Bronchial epithelial cell (primary cell): ENCODE measurements around the gene INPP5B. TPM values are rescaled to one million over a fixed set of nuclear protein-coding genes. Genes with fewer than 3 reads are reported as not detected.
"Not testable (repeated sequence)": the region's sequence is repeated elsewhere in the genome, so short reads cannot be mapped to it uniquely, and the experiment has no call there.

Experiments
- DNase-seq: peaks from one replicate; pipeline ENCODE4 v3.0.0-alpha.2; 2010; ENCODE audit warnings: low read depth
- FAIRE-seq: peaks from 2 replicates; lab custom pipeline; 2011; peaks lifted over from hg19 to GRCh38; lab: Jason Lieb, UNC
- H3K27me3 ChIP-seq: 2 replicates; pipeline ENCODE4 v1.5.1; 2011; ENCODE audit warnings: low read length; ENCODE audit not compliant: control insufficient read depth, insufficient read depth
- H3K36me3 ChIP-seq: 2 replicates; pipeline ENCODE4 v1.5.1; 2011; ENCODE audit warnings: low read length; ENCODE audit not compliant: control insufficient read depth, insufficient read depth
- H3K4me3 ChIP-seq: 2 replicates; pipeline ENCODE4 v1.5.1; 2011; ENCODE audit warnings: mild to moderate bottlenecking, low read depth, low read length, control low read depth
- total RNA-seq: library from RNA; depleted of rRNA; stranded (reverse); fragments of >200 nt; gene quantifications from 2 replicates; pipeline ENCODE4 v1.2.1, GENCODE V29; 2014
- TF ChIP-seq, protein P1 (sequence below): IDR thresholded peaks from 2 replicates; pipeline ENCODE4 v1.5.1; 2011; ENCODE audit warnings: mild to moderate bottlenecking, moderate library complexity, low read length, control low read depth, inconsistent platforms; ENCODE audit not compliant: insufficient read depth, severe bottlenecking

The INPP5B gene
- total RNA-seq, 1 donor from 2014 or later, result 8.4 TPM

DNA sequence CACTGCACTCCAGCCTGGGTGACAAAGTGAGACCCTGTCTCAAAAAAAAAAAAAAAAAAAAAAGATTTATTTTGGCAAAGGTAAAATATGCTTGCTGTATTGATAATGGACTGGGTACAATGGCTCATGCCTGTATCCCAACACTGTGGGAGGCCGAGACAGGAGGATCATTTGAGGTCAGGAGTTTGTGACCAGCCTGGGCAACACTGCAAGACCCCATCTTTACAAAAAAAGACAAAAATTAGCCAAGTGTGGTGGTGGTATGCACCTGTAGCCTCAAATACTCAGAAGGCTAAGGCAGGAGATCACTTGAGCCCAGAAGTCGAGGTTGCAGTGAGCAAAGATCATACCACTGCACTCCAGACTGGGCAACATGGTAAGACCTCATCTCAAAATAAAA lies 36.7 kb upstream of the INPP5B start:
- no peak overlapping the region for H3K4me3 ChIP-seq
- DNase-seq (no peak), FAIRE-seq (no peak)
- H3K27me3 ChIP-seq, result no peaks in the 10 kb centered on the region
- TF ChIP-seq, protein P1, sequence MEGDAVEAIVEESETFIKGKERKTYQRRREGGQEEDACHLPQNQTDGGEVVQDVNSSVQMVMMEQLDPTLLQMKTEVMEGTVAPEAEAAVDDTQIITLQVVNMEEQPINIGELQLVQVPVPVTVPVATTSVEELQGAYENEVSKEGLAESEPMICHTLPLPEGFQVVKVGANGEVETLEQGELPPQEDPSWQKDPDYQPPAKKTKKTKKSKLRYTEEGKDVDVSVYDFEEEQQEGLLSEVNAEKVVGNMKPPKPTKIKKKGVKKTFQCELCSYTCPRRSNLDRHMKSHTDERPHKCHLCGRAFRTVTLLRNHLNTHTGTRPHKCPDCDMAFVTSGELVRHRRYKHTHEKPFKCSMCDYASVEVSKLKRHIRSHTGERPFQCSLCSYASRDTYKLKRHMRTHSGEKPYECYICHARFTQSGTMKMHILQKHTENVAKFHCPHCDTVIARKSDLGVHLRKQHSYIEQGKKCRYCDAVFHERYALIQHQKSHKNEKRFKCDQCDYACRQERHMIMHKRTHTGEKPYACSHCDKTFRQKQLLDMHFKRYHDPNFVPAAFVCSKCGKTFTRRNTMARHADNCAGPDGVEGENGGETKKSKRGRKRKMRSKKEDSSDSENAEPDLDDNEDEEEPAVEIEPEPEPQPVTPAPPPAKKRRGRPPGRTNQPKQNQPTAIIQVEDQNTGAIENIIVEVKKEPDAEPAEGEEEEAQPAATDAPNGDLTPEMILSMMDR, result no peak
- H3K36me3 ChIP-seq, result peaks cover 29% of the 10 kb centered on the region

DNA sequence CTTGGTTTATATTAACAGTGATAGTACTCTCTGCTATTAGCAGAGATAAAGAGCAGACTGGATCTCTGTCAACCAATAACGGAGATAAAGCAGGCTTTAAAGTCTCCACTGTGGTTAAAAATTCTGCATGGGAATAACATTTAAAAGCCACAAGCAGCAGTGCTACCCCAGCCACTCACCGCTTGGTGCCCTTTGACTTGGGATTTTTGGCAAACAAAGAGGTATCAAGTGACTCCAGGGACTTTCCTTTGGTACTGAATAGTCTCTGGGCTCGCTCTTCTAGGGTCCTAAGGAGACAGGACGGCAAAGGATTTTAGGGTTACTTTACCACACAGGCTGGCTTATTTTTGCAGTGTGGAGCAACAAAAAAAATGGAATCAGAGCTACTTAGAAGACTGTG lies 31.7 kb upstream of the INPP5B start:
- FAIRE-seq (no peak), DNase-seq (no peak)
- Histone ChIP-seq H3K36me3 (peaks cover 20% of the 10 kb centered on the region), H3K4me3 (no peak overlapping the region), H3K27me3 (no peaks in the 10 kb centered on the region)
- TF ChIP-seq, protein P1, result no peak

DNA sequence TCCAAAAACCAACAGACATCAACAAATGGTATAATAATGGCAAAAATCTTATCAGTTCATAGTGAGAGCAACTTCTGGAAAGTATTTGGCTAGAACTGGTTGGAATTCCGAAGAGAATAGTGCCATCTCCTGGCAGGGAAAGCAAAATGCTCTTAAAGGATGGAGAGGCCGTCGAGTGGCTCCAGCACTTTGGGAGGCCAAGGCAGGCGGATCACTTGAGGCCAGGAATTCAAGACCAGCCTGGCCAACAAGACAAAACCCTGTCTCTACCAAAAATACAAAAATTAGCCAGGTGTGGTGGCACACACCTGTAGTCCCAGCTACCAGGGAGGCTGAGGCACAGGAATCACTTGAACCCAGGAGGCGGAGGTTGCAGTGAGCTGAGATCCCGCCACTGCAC lies 28.2 kb upstream of the INPP5B start:
- H3K36me3 ChIP-seq, result peaks cover 16% of the 10 kb centered on the region
- not testable (repeated sequence) for H3K27me3 ChIP-seq, H3K4me3 ChIP-seq, FAIRE-seq
- DNase-seq, result peak; percentile 50
- TF ChIP-seq, protein P1, result peak; percentile 58

DNA sequence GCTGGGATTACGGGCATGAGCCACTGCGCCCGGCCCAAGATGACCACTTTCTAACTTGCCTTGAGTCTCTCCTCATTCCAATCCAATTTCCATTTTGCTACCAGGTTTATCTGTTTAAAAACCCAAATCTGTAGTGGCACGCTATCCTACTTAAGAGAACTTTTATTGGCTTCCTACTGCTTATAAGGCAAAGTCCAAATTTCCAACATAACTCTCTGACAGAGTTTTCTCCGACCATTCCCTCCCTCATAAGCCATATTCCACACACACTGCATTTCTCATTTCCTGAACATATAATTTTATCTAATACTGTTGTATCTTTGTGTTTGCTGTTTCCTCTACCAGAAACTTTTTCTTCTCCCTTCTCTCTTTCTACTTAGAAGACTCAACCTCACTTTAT lies 27.7 kb upstream of the INPP5B start:
- FAIRE-seq (no peak), DNase-seq (no peak)
- TF ChIP-seq, protein P1, result no peak
- peaks cover 13% of the 10 kb centered on the region for H3K36me3 ChIP-seq
- H3K27me3 ChIP-seq, result no peaks in the 10 kb centered on the region
- no peak overlapping the region for H3K4me3 ChIP-seq

DNA sequence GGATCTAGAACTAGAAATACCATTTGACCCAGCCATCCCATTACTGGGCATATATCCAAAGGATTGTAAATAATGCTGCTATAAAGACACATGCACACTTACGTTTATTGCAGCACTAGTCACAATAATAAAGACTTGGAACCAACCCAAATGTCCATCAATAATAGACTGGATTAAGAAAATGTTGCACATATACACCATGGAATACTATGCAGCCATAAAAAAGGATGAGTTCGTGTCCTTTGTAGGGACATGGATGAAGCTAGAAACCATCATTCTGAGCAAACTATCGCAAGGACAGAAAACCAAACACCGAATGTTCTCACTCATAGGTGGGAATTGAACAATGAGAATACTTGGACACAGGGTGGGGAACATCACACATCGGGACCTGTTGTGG lies 26.8 kb upstream of the INPP5B start:
- DNase-seq, H3K27me3 ChIP-seq, FAIRE-seq, H3K4me3 ChIP-seq: not testable (repeated sequence)
- H3K36me3 ChIP-seq, result peaks cover 13% of the 10 kb centered on the region

DNA sequence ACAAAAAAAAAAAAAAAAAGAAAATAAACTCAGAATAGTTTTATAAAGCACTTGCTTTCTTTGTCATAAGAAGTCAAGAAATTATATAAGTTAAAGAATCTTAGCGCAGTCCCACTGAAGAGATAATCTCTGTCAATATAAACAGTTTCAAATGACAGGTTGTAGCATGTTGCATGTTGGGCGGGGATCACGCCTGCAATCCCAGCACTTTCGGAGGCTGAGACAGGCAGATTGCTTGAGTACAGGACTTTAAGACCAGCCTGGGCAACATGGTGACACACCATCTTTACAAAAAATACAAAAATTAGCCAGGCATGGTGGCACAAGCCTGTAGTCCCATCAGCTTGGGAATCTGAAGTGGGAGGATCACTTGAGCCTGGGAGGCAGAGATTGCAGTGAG lies 18.4 kb upstream of the INPP5B start:
- FAIRE-seq, result no peak
- peaks cover 8% of the 10 kb centered on the region for H3K36me3 ChIP-seq
- TF ChIP-seq, protein P1, result no peak

DNA sequence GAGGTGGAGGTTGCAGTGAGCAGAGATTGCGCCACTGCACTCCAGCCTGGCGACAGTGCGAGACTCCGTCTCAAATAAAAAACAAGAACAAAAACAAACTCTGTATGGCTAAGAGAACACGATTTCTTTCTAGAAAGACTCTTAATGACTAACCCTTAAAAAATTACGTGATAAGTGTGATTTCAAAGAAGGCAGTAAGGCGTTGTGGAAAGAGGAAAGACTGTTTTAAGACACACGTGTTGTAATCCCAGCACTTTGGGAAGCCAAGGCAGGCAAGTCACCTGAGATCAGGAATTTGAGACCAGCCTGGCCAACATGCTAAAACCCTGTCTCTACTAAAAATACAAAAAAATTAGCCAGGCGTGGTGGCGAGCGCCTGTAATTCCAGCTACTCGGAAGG lies 17.3 kb upstream of the INPP5B start:
- FAIRE-seq, DNase-seq, H3K36me3 ChIP-seq, H3K4me3 ChIP-seq, H3K27me3 ChIP-seq: not testable (repeated sequence)

More for the DNA sequence above, 18.4 kb upstream of the INPP5B start:
- peak; percentile 71 for DNase-seq
- no peaks in the 10 kb centered on the region for H3K27me3 ChIP-seq
- no peak overlapping the region for H3K4me3 ChIP-seq
